Measurements from ENCODE around the gene KIAA1217.

The KIAA1217 gene

DNA sequence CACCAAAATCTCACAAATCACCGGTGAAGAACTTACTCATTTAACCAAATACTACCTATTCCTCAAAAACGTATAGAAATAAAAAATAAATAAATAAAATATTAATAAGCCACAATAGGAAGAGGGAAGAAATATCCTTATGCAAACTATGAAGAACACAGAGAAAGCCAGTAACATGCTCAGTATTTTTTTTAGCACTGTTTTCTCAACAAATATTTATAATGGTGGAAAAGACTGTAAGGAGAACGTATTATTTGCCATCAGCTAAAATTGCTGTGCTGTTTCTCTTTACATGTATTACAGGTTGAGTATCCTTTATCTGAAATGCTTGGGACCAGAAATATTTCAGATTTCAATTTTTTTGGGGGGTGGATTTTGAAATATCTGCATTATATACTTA, 21.0 kb downstream of the KIAA1217 start:
- no peaks in the 10 kb centered on the region for H3K27me3 ChIP-seq (ENCODE audit: insufficient read depth, low read length)
- no peaks in the 10 kb centered on the region for H3K4me1 ChIP-seq (ENCODE audit: control insufficient read depth, insufficient read depth, low read length, unreplicated experiment)
- H3K79me2 ChIP-seq (ENCODE audit: control insufficient read depth, insufficient read depth, low read length, unreplicated experiment): no peaks in the 10 kb centered on the region
- H2AFZ ChIP-seq (ENCODE audit: low read length, unreplicated experiment): no peak overlapping the region
- H3K36me3 ChIP-seq (ENCODE audit: insufficient read depth, low read length): no peaks in the 10 kb centered on the region
- no peak overlapping the region for H3K4me3 ChIP-seq (ENCODE audit: low read depth, low read length)
- H3K27ac ChIP-seq (ENCODE audit: low read depth, low read length): no peak overlapping the region

DNA sequence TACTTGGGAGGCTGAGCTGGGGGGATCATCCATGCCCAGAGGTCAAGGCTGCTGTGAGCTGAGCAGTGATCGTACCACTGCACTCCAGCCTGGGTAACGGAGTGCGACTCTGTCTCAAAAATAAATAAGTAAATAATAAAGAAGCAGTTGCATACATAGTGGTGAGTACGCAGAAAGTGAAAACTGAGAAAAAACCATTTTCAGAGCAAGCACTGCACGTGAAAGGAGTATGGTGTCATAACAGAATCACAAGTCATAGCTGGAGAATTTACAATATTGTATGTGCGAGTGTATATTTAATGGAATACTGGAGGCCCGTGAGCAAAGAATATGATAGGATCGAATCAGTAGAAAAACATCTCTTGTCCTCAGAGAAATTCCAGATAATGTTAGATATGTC, 22.3 kb downstream of the KIAA1217 start:
- Histone ChIP-seq H3K79me2 (ENCODE audit: control insufficient read depth, insufficient read depth, low read length, unreplicated experiment) (no peaks in the 10 kb centered on the region), H3K36me3 (ENCODE audit: insufficient read depth, low read length) (no peaks in the 10 kb centered on the region), H3K27me3 (ENCODE audit: insufficient read depth, low read length) (no peaks in the 10 kb centered on the region), H3K4me3 (ENCODE audit: low read depth, low read length) (no peak overlapping the region), H2AFZ (ENCODE audit: low read length, unreplicated experiment) (no peak overlapping the region), H3K4me1 (ENCODE audit: control insufficient read depth, insufficient read depth, low read length, unreplicated experiment) (no peaks in the 10 kb centered on the region), H3K27ac (ENCODE audit: low read depth, low read length) (no peak overlapping the region)

DNA sequence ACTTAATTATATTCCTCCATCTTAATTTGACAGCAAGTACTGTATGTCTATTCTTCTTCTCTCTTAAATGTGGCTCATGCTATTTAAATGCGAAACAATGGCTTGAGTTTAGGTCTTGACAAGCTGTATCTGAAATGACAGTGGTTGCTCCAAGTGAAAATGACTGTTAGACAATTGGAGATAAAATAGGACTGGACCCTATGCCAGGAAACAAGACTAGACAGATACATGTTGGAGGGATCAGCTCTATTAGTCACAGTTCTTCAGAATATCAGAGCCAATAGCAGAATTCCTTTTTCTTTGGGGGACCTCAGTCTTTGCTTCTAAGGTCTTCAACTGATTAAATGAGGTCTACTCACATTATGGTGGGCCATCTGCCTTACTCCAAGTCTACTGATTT, 25.8 kb downstream of the KIAA1217 start:
- Histone ChIP-seq H3K27me3 (ENCODE audit: insufficient read depth, low read length) (peaks cover 7% of the 10 kb centered on the region), H3K4me3 (ENCODE audit: low read depth, low read length) (no peak overlapping the region), H2AFZ (ENCODE audit: low read length, unreplicated experiment) (no peak overlapping the region), H3K36me3 (ENCODE audit: insufficient read depth, low read length) (no peaks in the 10 kb centered on the region), H3K27ac (ENCODE audit: low read depth, low read length) (no peak overlapping the region), H3K4me1 (ENCODE audit: control insufficient read depth, insufficient read depth, low read length, unreplicated experiment) (no peaks in the 10 kb centered on the region), H3K79me2 (ENCODE audit: control insufficient read depth, insufficient read depth, low read length, unreplicated experiment) (no peaks in the 10 kb centered on the region)

DNA sequence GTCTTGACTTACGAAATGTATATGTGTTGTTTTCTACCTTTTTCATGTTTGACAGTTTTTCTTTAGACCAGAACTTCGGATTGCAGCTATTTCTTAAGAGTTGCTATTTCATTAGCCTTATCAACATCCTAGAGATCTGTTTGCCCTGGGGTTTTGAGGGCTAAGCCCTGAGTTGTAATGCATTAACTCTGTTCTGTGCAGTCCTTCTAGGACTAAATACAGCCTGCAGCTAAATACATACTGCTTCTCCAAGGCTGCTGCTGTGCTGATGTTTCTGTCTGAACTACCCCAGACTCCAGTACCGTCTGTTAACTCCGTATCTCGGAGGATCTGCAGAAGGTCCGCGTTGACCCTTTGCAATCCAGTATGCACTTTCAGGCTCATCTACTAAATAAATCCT, 26.5 kb downstream of the KIAA1217 start:
- Histone ChIP-seq H2AFZ (ENCODE audit: low read length, unreplicated experiment) (no peak overlapping the region), H3K79me2 (ENCODE audit: control insufficient read depth, insufficient read depth, low read length, unreplicated experiment) (no peaks in the 10 kb centered on the region), H3K36me3 (ENCODE audit: insufficient read depth, low read length) (no peaks in the 10 kb centered on the region), H3K27me3 (ENCODE audit: insufficient read depth, low read length) (peaks cover 7% of the 10 kb centered on the region), H3K4me1 (ENCODE audit: control insufficient read depth, insufficient read depth, low read length, unreplicated experiment) (no peaks in the 10 kb centered on the region), H3K27ac (ENCODE audit: low read depth, low read length) (no peak overlapping the region), H3K4me3 (ENCODE audit: low read depth, low read length) (no peak overlapping the region)

DNA sequence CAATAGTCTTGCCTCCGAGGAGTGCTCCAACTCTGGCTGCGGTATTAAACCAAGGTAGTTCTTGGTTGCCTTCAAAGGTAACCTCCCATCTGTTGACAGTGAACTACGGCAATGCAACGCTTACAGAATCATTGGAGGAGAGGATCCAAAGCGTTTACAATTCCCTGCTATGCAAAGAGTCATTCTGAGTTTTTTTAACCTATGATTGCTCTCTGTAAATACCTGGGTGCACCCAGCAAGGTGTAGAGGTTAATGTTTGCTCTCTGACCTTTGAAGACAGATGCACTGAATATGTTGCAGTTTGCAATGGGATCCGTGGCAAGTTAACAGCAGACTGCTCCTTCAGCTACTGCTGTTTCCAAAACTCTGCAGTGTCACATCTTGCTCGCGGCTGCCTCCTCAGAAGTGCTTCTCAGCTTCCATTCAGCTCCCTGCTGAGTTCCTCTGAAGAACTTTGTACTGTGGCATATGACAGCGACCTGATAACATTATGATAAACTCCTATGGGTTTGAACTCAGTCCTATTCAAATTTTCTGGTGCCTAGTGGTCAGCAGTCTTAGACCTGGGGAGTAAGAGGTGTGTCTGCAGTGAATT, 29.0 kb downstream of the KIAA1217 start:
- no peaks in the 10 kb centered on the region for H3K36me3 ChIP-seq (ENCODE audit: insufficient read depth, low read length)
- H3K4me1 ChIP-seq (ENCODE audit: control insufficient read depth, insufficient read depth, low read length, unreplicated experiment): no peaks in the 10 kb centered on the region
- H3K79me2 ChIP-seq (ENCODE audit: control insufficient read depth, insufficient read depth, low read length, unreplicated experiment): no peaks in the 10 kb centered on the region
- H3K4me3 ChIP-seq (ENCODE audit: low read depth, low read length): no peak overlapping the region
- H3K27ac ChIP-seq (ENCODE audit: low read depth, low read length): no peak overlapping the region
- peaks cover 7% of the 10 kb centered on the region for H3K27me3 ChIP-seq (ENCODE audit: insufficient read depth, low read length)
- no peak overlapping the region for H2AFZ ChIP-seq (ENCODE audit: low read length, unreplicated experiment)

DNA sequence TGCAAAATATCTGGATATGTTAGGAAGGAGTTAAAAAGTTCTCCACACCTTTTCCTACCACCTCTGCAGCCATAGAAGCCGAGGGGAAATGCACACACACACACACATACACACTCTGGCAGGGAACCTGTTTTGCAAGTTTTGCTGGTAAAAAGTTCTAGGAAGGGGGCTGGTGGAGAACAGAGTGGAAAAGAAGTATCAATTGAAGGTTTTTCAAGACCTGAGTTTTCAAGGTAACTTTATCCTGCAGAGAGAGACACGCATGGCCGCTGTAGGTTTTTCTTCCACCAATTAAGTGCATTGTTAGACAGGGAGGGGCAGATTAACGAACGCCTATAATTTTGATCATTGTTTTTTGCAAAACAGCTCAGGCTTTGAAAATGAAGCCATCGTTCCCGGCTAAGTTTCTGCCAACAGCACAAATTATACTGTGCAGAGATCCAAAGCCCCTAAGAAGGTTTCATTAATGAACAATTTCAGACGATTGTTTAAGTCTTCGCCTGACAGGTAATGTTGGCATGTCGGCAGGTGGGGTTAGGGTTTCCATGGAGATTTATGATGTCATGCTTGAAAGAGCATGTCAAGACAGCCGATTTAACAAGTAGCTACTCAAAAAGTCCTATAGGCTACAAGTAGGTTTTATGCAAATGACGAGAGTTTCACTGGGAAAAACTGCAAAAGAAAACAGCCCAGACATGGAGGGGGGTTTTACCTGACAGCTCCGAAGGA, 29.7 kb downstream of the KIAA1217 start:
- Histone ChIP-seq H3K27me3 (ENCODE audit: insufficient read depth, low read length) (peaks cover 7% of the 10 kb centered on the region), H2AFZ (ENCODE audit: low read length, unreplicated experiment) (no peak overlapping the region), H3K36me3 (ENCODE audit: insufficient read depth, low read length) (no peaks in the 10 kb centered on the region), H3K79me2 (ENCODE audit: control insufficient read depth, insufficient read depth, low read length, unreplicated experiment) (no peaks in the 10 kb centered on the region), H3K27ac (ENCODE audit: low read depth, low read length) (no peak overlapping the region), H3K4me1 (ENCODE audit: control insufficient read depth, insufficient read depth, low read length, unreplicated experiment) (no peaks in the 10 kb centered on the region), H3K4me3 (ENCODE audit: low read depth, low read length) (no peak overlapping the region)

DNA sequence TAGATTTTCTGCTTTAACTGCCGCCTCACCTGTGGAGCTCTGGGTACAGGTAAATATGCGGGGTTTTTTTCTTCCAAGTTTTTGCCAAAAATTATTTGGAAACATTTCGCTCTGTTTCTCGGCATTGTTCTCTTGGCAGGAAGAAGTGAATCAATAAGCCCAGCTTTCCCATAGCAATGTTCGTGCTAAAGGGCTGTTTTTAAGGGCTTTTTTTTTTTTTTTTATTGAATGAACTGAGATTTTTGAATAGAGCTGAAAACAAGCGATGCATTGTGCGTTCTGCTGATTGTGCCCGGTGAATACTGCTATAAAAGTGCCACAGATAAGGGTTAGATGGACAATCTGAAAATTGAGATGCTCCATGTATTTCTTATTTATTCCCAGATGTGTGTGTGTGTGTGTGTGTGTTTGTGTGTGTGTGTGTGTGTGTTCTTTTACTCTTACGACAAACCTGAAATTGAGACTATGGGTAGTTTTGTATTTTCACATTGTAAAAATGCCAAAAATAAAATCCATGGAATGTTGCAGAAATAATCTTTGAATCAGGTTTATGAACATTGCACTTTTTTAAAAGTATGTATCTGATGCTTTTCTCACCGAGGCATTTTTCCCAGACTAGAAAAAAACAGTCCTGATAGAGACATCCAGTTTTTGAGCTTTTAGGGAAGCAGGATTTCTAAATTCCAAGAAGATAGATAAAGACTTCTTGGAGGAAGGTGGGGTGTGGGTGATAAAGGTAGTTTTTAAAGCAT, 30.5 kb downstream of the KIAA1217 start:
- H2AFZ ChIP-seq (ENCODE audit: low read length, unreplicated experiment): no peak overlapping the region
- no peak overlapping the region for H3K27ac ChIP-seq (ENCODE audit: low read depth, low read length)
- no peak overlapping the region for H3K4me3 ChIP-seq (ENCODE audit: low read depth, low read length)
- H3K27me3 ChIP-seq (ENCODE audit: insufficient read depth, low read length): peaks cover 7% of the 10 kb centered on the region
- H3K36me3 ChIP-seq (ENCODE audit: insufficient read depth, low read length): no peaks in the 10 kb centered on the region
- no peaks in the 10 kb centered on the region for H3K4me1 ChIP-seq (ENCODE audit: control insufficient read depth, insufficient read depth, low read length, unreplicated experiment)
- no peaks in the 10 kb centered on the region for H3K79me2 ChIP-seq (ENCODE audit: control insufficient read depth, insufficient read depth, low read length, unreplicated experiment)

DNA sequence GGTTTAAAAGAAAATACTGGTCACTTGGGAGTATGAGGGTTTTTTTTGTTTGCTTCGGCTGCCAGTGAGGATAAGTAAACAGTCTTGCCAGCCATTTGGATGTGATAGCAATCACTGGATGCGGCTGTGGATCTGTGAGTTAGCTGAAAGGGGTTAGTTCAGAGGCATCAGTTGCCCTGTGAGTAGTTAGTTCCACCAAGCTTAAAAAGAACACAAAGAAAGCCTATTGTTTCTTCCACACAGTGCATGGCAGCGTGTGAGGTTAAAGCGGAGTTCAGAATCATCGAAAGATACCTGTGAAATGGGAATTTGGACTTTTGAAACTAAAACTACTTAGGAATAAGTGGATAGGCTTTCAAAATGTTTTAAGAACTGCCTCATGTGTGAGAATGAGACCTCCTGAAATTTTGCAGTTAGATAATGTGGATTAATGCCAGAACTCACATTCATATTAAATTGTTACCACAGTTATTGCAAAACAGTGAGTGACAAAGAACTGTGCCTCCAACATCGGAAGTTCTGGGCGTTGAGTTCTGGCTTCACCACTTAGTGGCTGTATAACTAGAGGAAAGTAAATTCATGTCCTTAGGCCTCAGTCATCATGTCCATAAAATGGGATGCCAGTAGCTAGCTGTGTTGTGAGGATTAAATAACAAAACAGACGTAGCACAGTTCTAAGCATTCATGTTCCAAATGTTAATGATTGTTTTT, 31.3 kb downstream of the KIAA1217 start:
- no peak overlapping the region for H2AFZ ChIP-seq (ENCODE audit: low read length, unreplicated experiment)
- peaks cover 7% of the 10 kb centered on the region for H3K27me3 ChIP-seq (ENCODE audit: insufficient read depth, low read length)
- no peaks in the 10 kb centered on the region for H3K79me2 ChIP-seq (ENCODE audit: control insufficient read depth, insufficient read depth, low read length, unreplicated experiment)
- H3K36me3 ChIP-seq (ENCODE audit: insufficient read depth, low read length): no peaks in the 10 kb centered on the region
- H3K4me3 ChIP-seq (ENCODE audit: low read depth, low read length): no peak overlapping the region
- no peak overlapping the region for H3K27ac ChIP-seq (ENCODE audit: low read depth, low read length)
- H3K4me1 ChIP-seq (ENCODE audit: control insufficient read depth, insufficient read depth, low read length, unreplicated experiment): no peaks in the 10 kb centered on the region

DNA sequence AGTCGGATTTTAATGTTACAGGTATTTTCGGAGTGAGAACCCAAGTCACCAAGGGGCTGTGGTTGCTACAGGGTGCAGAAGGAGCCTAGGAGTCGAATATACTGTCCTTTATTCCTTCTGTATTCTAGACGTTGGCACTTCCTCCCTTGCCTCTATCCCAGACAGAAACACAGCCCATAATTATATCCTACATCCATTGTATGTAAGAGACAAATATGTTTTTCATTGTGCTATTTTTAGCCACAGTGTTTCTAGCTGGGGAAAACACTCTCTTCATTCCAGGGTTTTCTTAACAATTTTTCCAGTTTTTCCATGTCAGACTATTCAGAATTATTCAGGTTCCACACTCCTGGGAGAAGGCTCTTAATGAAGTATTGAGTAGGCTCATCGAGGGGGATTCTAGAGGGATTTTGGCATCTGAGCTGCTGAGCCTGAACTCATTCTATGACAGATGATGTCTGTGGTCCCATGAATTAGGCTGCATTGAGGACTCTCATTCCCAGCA, 32.6 kb downstream of the KIAA1217 start:
- no peaks in the 10 kb centered on the region for H3K4me1 ChIP-seq (ENCODE audit: control insufficient read depth, insufficient read depth, low read length, unreplicated experiment)
- no peak overlapping the region for H3K27ac ChIP-seq (ENCODE audit: low read depth, low read length)
- no peaks in the 10 kb centered on the region for H3K36me3 ChIP-seq (ENCODE audit: insufficient read depth, low read length)
- no peak overlapping the region for H3K4me3 ChIP-seq (ENCODE audit: low read depth, low read length)
- no peak overlapping the region for H2AFZ ChIP-seq (ENCODE audit: low read length, unreplicated experiment)
- H3K27me3 ChIP-seq (ENCODE audit: insufficient read depth, low read length): peaks cover 7% of the 10 kb centered on the region
- H3K79me2 ChIP-seq (ENCODE audit: control insufficient read depth, insufficient read depth, low read length, unreplicated experiment): no peaks in the 10 kb centered on the region

DNA sequence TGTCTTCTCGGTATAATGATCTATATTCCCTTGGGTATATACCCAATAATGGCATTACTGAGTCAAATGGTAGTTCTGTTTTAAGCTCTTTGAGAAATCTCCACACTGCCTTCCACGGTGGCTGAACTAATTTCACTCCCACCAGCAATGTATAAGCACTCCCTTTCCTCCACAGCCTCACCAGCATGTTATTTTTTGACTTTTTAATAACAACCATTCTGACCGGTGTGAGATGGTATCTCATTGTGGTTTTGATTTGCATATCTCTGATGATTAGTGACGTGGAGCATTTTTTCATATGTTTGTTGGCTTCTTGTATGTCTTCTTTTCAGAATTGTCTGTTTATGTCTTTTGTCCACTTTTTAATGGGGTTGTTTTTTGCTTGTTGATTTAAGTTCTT, 33.6 kb downstream of the KIAA1217 start:
- H3K27ac ChIP-seq (ENCODE audit: low read depth, low read length): no peak overlapping the region
- no peak overlapping the region for H3K4me3 ChIP-seq (ENCODE audit: low read depth, low read length)
- no peaks in the 10 kb centered on the region for H3K4me1 ChIP-seq (ENCODE audit: control insufficient read depth, insufficient read depth, low read length, unreplicated experiment)
- H2AFZ ChIP-seq (ENCODE audit: low read length, unreplicated experiment): no peak overlapping the region
- no peaks in the 10 kb centered on the region for H3K79me2 ChIP-seq (ENCODE audit: control insufficient read depth, insufficient read depth, low read length, unreplicated experiment)
- H3K27me3 ChIP-seq (ENCODE audit: insufficient read depth, low read length): peaks cover 5% of the 10 kb centered on the region
- H3K36me3 ChIP-seq (ENCODE audit: insufficient read depth, low read length): no peaks in the 10 kb centered on the region
